COLO668 (cell line): ENCODE data around the gene COG5.

Source experiments
- DNase-seq: peaks from one replicate; lab custom pipeline; 2025; ENCODE audit not compliant: unreplicated experiment; lab: John Stamatoyannopoulos, UW

The COG5 gene

DNA sequence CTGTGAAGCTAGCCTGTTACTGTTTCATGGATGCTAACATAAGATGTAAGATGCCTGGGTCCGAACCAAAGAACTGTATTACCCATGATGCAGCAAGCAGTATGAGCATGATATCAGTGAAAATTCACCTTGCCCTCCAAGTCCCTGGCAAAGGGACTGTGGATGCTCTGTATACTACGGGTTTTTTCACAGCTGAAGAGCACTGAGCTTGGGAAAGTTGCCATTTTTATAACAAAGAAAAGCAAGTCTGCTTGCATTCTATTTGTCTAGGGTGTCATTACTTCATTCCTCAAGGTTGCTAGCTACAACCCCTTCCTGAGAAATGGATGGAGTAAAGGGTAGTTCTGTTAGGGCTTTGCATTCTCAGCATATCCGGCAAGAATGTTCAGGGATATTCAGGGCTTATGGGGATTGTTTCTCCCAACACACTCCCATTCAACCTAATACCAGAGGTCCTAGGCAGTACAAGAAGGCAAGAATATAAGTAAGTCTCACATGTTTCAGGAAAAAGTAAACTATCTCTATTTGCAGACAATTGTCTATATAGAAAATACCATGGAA lies 99.0 kb downstream of the COG5 start:
- DNase-seq: no peak

GRCh38 chr7:107463139-107464078 lies 100.3 kb downstream of the COG5 start:
- DNase-seq: peak; percentile 48

DNA sequence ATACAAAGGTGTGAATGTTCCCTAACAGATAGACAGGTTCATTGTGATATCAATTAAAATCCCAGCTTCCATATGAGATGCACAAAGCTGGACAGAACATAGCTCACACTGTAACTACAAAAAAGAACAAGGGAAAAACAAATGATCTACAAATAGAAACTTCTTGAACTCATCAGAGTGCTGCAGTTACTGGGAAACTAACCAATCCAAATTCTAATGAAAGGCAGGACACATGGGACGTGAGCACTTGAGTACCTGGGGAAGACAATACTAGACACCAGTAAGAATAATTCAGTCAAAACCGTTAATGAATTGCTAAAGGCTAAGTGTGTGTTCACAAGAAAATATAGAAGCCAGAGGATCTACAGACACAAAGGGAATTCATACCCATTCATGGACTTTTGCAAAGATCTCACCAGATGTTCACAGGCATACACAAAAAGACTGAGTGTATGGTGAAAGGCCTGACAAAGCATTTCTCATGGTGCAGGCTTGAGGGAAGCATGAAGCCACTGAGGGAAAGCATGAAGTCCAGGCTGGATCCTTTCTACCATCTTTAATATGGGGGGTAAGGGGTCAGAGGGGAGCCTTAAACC lies 101.7 kb downstream of the COG5 start:
- DNase-seq: no peak

GRCh38 chr7:107453388-107453787 lies 110.3 kb downstream of the COG5 start:
- DNase-seq: no peak

GRCh38 chr7:107450970-107451369 lies 112.8 kb downstream of the COG5 start:
- no peak for DNase-seq

DNA sequence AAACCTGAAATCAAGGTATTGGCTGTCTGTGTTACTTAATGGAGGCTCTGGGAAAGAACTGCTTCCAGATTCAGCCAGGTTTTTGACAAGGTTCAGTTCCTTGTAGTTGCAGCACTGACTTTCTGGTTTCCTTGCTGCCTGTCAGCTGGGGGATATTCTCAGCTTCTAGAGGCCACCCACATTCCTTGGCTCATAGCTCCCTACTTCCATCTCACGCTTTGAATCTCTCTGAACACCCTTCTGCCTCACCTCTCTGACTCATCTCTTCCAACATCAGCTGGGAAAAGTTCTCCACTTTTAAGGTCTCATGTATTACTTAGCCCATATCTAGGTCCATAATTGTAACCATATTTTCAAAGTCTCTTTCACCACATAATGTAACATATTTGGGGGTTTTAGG lies 116.7 kb downstream of the COG5 start:
- no peak for DNase-seq

GRCh38 chr7:107446531-107446930 lies 117.2 kb downstream of the COG5 start:
- DNase-seq: no peak

DNA sequence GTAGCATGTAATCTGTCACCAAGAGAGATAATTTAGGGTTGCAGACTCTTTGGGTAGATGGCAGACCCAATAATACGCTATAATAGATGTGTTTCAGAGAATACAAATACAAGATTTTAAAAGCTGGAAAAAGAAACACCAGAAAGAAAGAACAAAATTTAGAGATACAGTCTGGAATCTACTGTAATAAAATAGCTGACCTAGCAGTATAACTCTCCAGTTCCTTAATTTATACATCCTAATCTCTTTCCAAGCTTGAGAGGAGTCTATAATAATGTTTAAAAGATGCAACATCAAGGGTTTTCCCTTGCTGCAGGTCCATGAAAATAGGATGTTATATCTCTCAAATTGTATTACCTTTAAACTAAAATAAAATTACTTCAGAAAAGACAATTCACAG lies 121.0 kb downstream of the COG5 start:
- no peak for DNase-seq

- no peak for DNase-seq
Measured at GRCh38 chr7:107441581-107442422, 121.9 kb downstream of the COG5 start.

DNA sequence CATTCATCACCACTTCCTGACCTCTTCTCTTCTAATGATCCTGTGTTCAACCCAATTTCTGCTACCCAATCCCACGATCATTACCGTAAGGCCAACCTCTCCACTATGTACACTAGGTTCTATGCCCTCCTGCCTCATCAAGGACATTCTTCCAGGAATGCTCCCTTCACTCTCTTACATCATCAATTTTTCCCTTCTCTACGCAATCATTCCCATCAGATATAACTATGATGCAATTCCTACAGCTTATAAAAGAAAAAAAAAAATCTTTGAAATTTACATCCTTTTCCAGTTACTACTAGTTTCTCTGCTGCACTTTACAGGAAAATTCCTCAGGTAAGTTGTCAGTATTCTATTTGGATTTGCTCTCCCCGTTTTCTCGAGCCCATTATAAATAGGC lies 124.7 kb downstream of the COG5 start:
- no peak for DNase-seq

GRCh38 chr7:107435749-107436148 lies 128.0 kb downstream of the COG5 start:
- DNase-seq: no peak

- no peak for DNase-seq
Measured at GRCh38 chr7:107432261-107432660, 131.5 kb downstream of the COG5 start.

- DNase-seq: no peak
Measured at GRCh38 chr7:107430057-107430456, 133.7 kb downstream of the COG5 start.

GRCh38 chr7:107428642-107429041 lies 135.1 kb downstream of the COG5 start:
- DNase-seq: no peak

GRCh38 chr7:107427462-107427861 lies 136.3 kb downstream of the COG5 start:
- DNase-seq: no peak

DNA sequence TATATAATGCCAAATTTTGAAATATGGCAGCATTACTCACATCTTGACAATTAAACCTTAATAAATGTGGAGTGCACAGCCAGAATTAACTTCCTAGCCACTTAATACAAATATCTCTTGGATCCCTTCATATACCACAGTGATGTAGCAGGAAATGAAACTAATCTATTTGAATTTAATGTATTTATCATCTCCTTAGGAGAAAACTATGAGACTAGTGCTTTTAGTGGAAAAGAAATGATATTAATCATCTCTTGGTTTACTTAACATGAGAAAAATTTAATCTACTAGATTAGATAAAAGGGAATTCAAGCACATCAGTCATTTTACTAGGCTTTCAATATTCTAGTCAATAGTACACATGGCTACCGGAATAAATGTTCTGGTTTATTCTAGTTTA lies 149.5 kb downstream of the COG5 start:
- no peak for DNase-seq

GRCh38 chr7:107408349-107408748 lies 155.4 kb downstream of the COG5 start:
- DNase-seq: no peak

- no peak for DNase-seq
Measured at GRCh38 chr7:107405559-107405958, 158.2 kb downstream of the COG5 start.

GRCh38 chr7:107404740-107405537 lies 158.8 kb downstream of the COG5 start:
- no peak for DNase-seq

- no peak for DNase-seq
Measured at GRCh38 chr7:107398161-107398560, 165.6 kb downstream of the COG5 start.
